Heart right ventricle (tissue), 16 donors: Measurements from ENCODE around the gene SCYGR8. TPM values are rescaled to one million over a fixed set of nuclear protein-coding genes. Genes with fewer than 3 reads are reported as not detected.

Source experiments
- ATAC-seq, 8 donors: fragments of 200-7000 bp; cut with Tn5 transposase; one replicate each; pipeline ENCODE4 v1.9.1; 2020; ENCODE audit warnings: mild to moderate bottlenecking in 8 of 8, moderate library complexity in 8 of 8, moderate number of reproducible peaks in 1 of 8
- DNase-seq, 2 donors: peaks; one replicate each; pipeline ENCODE4 v3.0.0-alpha.2; 2020
- H3K27ac ChIP-seq, 10 donors: fragments of 200-600 bp; sonication (generic) in 2 of 10; one replicate each; pipeline versions ENCODE4 v1.5.0 to v1.8.0; 2020 to 2022; ENCODE audit warnings: mild to moderate bottlenecking in 3 of 10
- H3K27me3 ChIP-seq, 7 donors: fragments of 200-600 bp; one replicate each; pipeline ENCODE4 v1.8.0; 2021 to 2022; ENCODE audit warnings: mild to moderate bottlenecking in 2 of 7
- H3K36me3 ChIP-seq, 9 donors: fragments of 200-600 bp; sonication (generic) in 1 of 9; one replicate each; pipeline versions ENCODE4 v1.5.0 to v1.8.0; 2020 to 2022; ENCODE audit warnings: mild to moderate bottlenecking in 2 of 9
- H3K4me1 ChIP-seq, 9 donors: fragments of 200-600 bp; sonication (generic) in 1 of 9; one replicate each; pipeline versions ENCODE4 v1.5.0 to v1.8.0; 2020 to 2022; ENCODE audit warnings: mild to moderate bottlenecking in 4 of 9
- H3K4me3 ChIP-seq, 10 donors: fragments of 200-600 bp; sonication (generic) in 2 of 10; one replicate each; pipeline versions ENCODE4 v1.5.0 to v1.8.0; 2020 to 2022; ENCODE audit warnings: mild to moderate bottlenecking in 7 of 10, moderate library complexity in 2 of 10
- H3K9me3 ChIP-seq, 11 donors: fragments of 200-600 bp in 10 of 11; sonication (generic) in 2 of 11; one replicate each; pipeline versions ENCODE4 v1.5.0 to v1.8.0; 2013 to 2022; ENCODE audit warnings: mild to moderate bottlenecking in 2 of 11, control low read depth in 1 of 11, moderate library complexity in 1 of 11
- CTCF ChIP-seq, 9 donors: fragments of 200-600 bp; sonication (generic) in 2 of 9; IDR thresholded peaks; one replicate each; pipeline versions ENCODE4 v1.5.0 to v1.8.0; 2021 to 2022; ENCODE audit warnings: antibody characterized with exemption in 9 of 9, mild to moderate bottlenecking in 5 of 9, moderate library complexity in 1 of 9
- WGBS, 2 donors: extraction: QIAGEN DNeasy Blood & Tissue Kit; methylation state at CpG; one replicate each; pipeline ENCODE4 v1.1.7; 2013; ENCODE audit warnings: inconsistent platforms in 1 of 2; 5-methylcytosine and 5-hydroxymethylcytosine counted together
- intact Hi-C, 10 donors: fragments of 100-400 bp; cut with DNase I; formaldehyde crosslinking; loops; one replicate each; pipeline versions ENCODE4 v1.11.1 to v1.14.2; 2022
- polyA plus RNA-seq, 2 donors: library from polyadenylated mRNA; stranded (reverse); fragments of 200-250 nt; gene quantifications; one replicate each; pipeline ENCODE4 v1.2.3, GENCODE V29; 2013
- total RNA-seq, 10 donors: library from RNA; stranded (reverse); fragmentation: NEBNext Ultra II Directional in 3 of 10; extraction: Animal tissue kit (Norgen Biotek cat#: 25700) in 3 of 10; gene quantifications; one replicate each; pipeline versions ENCODE4 v1.2.1 to v1.2.4, GENCODE V29; 2021 to 2023
- donor health status: Arrhythmogenic right ventricular cardiomyopathy.
- donor health status: ischemic (EF 13 %, LVEDD 7.1; RV severe dilation, severe dysfunction).
- donor health status: healthy with polysubstance abuse.
- donor health status: DM: no; HTN: yes; CAD: no.
- donor health status: DM: no; HTN: no; CAD: no.
- donor health status: ischemic (EF 25% LVEDD 6.9; RV normal size, moderate dysfunction).
- donor health status: ischemic (EF 25% LVEDD 5.7; RV mildly dilated, moderate dysfunction).
- donor health status: healthy.
- donor health status: DM: yes; HTN: yes; CAD: no.
- donor health status: Ischemic cardiomyopathy.
- donor health status: ischemic (EF 35%, LVEDD 5.7; RV mildly dilated, moderate dysfunction).
- donor health status: nonischemic (EF 11% LVEDD 7.7; RV severe dilation, severe dysfunction).
- donor health status: DM: yes; HTN: yes; CAD: no.
- donor health status: PGD.
- donor health status: ischemic (EF 29% LVEDD 5.4; RV normal size, mild dysfunction).
- donor health status: nonischemic (EF 23%, LVEDD 6.1; RV moderate dilation, normal function).

The SCYGR8 gene
- total and polyA plus RNA-seq, 12 donors = not detected

GRCh38 chr2:227713291-227713690 is 32.4 kb upstream of the SCYGR8 start:
- Histone ChIP-seq H3K36me3 (no peaks in the 10 kb centered on the region), H3K9me3 (no peaks in the 10 kb centered on the region), H3K27ac (no peak overlapping the region), H3K27me3 (peaks cover 0 to 19% (median 0%) of the 10 kb centered on the region in 7 donors), H3K4me3 (no peak overlapping the region), H3K4me1 (peaks cover 0 to 10% (median 7%) of the 10 kb centered on the region in 9 donors)
- TF ChIP-seq CTCF (IDR thresholded peaks at IDR 0.05) = no peak
- intact Hi-C loops = no loop called here
- 95 to 100% methylated on average over 1 of the region's 1 CpG for WGBS, 2 donors
- ATAC-seq (no peak), DNase-seq (no peak)

GRCh38 chr2:227716501-227716900 is 29.2 kb upstream of the SCYGR8 start:
- 92 to 97% methylated on average over 2 of the region's 2 CpGs for WGBS, 2 donors
- no peaks in the 10 kb centered on the region for H3K9me3 ChIP-seq
- H3K4me3 ChIP-seq = no peak overlapping the region
- peaks cover 0 to 16% (median 11%) of the 10 kb centered on the region in 9 donors for H3K4me1 ChIP-seq
- no peak overlapping the region for H3K27ac ChIP-seq
- no peaks in the 10 kb centered on the region for H3K36me3 ChIP-seq
- DNase-seq (no peak), ATAC-seq (no peak)
- intact Hi-C loops = no loop called here
- TF ChIP-seq CTCF (IDR thresholded peaks at IDR 0.05) = no peak
- H3K27me3 ChIP-seq = peaks cover 0 to 18% (median 6%) of the 10 kb centered on the region in 7 donors

GRCh38 chr2:227717687-227718567 is 27.8 kb upstream of the SCYGR8 start, which contains the start of gene SLC19A3:
Gene SLC19A3, minus strand, starts transcription at chr2:227718028. Its CDS starts 15,710 bp downstream, at chr2:227702318.
- Histone ChIP-seq H3K27me3 (peaks cover 0 to 18% (median 7%) of the 10 kb centered on the region in 7 donors), H3K27ac (peak within 1 kb of the TSS in 3 of 10 donors; percentile 19 to 68 (median 36)), H3K4me3 (peak within 1 kb of the TSS in 9 of 10 donors; percentile 5 to 53 (median 46)), H3K36me3 (no peaks in the 10 kb centered on the region), H3K9me3 (no peaks in the 10 kb centered on the region), H3K4me1 (peaks cover 0 to 16% (median 11%) of the 10 kb centered on the region in 9 donors)
- DNase-seq (peak; percentile 81 to 83), ATAC-seq (peak; percentile 86 to 97 (median 92))
- 4 to 6% methylated on average over 35 of the region's 35 CpGs for WGBS, 2 donors
- intact Hi-C loops = no loop called here
- no peak for TF ChIP-seq CTCF (IDR thresholded peaks at IDR 0.05)

GRCh38 chr2:227719641-227720040 is 26.1 kb upstream of the SCYGR8 start:
- Histone ChIP-seq H3K9me3 (no peaks in the 10 kb centered on the region), H3K36me3 (no peaks in the 10 kb centered on the region), H3K4me1 (peaks cover 0 to 16% (median 11%) of the 10 kb centered on the region in 9 donors), H3K4me3 (no peak overlapping the region), H3K27ac (no peak overlapping the region), H3K27me3 (peaks cover 0 to 25% (median 8%) of the 10 kb centered on the region in 7 donors)
- TF ChIP-seq CTCF (IDR thresholded peaks at IDR 0.05) = no peak
- DNase-seq (no peak), ATAC-seq (no peak)
- 94 to 97% methylated on average over 4 of the region's 4 CpGs for WGBS, 2 donors
- intact Hi-C loops = no loop called here
